Measurements from ENCODE around the gene OLA1. TPM values are rescaled to one million over a fixed set of nuclear protein-coding genes. Genes with fewer than 3 reads are reported as not detected.

OLA1 gene
- total RNA-seq, 1 donor from 2014 or later: 148 TPM

GRCh38 chr2:174224665-174225288, 23.6 kb downstream of the OLA1 start:
- DNase-seq (ENCODE audit: low read depth): no peak

DNA sequence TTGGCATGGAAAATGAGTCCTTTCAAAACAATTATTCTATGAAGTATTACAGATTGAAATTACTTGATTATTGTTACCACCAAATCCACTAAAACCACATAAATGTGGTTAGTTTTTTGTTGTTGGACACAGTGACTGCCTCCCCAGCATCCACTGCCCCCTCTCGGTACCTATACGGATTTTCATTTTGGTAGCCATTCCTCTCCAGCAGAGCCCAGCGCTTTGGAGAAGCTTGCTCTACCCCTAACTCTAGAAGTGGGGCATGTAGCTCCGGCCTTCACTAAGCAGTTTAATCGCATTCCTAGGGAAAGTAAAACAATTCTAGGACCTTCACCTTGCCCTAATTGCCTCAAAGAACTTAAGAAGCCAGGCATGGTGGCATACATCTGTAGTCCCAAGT, 24.2 kb downstream of the OLA1 start:
- DNase-seq (ENCODE audit: low read depth): no peak

DNA sequence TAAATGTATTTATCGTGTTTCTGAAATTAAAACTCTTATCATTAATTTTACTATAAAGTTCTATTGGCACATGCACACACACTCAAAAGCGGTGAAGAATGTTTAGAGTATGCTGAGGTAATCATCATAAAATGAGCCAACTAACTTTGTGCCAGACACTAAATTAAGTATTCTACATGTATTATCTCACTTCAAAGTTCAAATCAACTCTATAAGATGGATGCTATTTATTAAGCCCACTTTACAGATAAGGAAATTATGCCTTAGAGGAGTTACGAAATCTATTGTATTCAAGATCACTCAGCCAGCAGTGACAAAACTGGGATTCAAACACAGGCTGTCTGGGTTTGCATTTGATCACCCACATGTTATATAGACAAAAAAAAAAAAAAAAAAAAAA, 24.9 kb downstream of the OLA1 start:
- DNase-seq (ENCODE audit: low read depth): no peak

DNA sequence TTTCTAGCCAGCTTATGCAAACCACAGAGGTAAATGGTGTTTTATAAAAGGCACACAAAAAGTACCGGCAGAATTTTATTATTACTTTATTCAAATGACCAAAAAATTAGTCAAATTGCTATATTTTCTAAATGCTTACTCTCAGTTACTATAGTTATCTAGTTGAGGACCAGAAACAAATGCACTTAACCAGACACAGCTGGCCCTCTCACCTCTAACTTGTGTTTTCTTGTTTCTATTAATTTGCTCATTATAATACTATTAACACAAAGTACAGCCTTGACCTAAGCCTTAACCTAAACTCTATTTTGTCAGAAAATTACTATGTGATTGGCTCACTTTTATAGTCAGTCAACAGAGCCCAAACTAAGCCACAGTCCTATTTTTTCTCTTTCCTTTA, 26.2 kb downstream of the OLA1 start:
- no peak for DNase-seq (ENCODE audit: low read depth)

DNA sequence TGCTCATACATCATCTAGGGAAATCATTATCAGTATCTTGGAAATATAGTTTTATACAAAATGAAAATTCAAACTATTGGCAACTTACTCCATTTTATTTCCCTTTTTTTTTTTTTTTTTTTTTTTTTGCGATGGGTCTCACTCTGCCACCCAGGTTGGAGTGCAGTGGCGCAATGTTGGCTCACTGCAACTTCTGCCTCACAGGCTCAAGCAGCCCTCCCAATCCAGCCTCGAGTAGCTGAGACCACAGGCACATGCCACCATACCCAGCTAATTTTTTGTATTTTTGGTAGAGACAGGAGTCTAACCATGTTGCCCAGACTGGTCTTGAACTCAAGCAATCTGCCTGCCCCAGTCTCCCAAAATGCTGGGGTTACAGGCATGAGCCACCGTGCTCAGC, 29.0 kb downstream of the OLA1 start:
- no peak for DNase-seq (ENCODE audit: low read depth)

GRCh38 chr2:174218773-174219172, 29.6 kb downstream of the OLA1 start:
- no peak for DNase-seq (ENCODE audit: low read depth)

- peak; percentile 22 for DNase-seq (ENCODE audit: low read depth)
These were observed 30.5 kb downstream of the OLA1 start for GRCh38 chr2:174217869-174218268.

DNA sequence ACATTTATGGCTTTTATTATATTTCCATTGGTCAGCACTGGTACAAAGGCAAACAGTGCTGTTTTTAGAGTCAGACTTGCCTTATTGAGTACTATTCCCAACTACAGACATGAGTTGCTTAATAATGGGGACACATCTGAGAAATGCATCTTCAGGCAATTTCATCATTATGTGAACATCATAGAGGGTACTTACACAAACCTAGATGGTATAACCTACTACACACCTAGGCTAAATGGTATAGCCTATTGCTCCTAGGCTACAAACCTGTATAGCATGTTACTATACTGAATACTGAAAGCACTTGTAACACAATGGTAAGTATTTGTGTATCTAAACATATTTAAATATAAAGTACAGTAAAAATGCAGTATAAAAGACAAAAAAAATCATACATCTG, 36.4 kb downstream of the OLA1 start:
- no peak for DNase-seq (ENCODE audit: low read depth)

- no peak for DNase-seq (ENCODE audit: low read depth)
These were observed 37.5 kb downstream of the OLA1 start for GRCh38 chr2:174210862-174211261.

DNA sequence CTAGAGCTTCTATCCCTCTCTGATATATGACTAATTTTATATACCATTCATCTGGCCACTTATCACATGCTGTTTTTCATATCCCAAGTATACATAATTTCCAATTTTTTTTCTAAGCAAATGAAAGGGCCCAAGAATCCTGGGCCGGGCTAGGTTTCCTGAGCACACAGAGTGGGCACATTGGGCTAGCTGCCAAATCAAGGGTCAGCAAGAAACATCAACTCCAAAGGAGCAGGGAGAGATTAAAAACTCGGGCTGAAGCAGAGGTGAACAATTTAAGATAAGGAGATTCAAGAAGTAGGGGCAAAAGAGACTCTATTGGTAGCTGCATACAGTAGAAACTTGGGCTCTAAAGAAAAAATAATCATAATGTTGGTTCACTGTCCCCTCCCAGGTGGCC, 39.0 kb downstream of the OLA1 start:
- no peak for DNase-seq (ENCODE audit: low read depth)

GRCh38 chr2:174208026-174208425, 40.3 kb downstream of the OLA1 start:
- DNase-seq (ENCODE audit: low read depth): no peak

- no peak for DNase-seq (ENCODE audit: low read depth)
These were observed 42.8 kb downstream of the OLA1 start for GRCh38 chr2:174205562-174205961.

GRCh38 chr2:174202188-174202587, 46.1 kb downstream of the OLA1 start:
- DNase-seq (ENCODE audit: low read depth): no peak

DNA sequence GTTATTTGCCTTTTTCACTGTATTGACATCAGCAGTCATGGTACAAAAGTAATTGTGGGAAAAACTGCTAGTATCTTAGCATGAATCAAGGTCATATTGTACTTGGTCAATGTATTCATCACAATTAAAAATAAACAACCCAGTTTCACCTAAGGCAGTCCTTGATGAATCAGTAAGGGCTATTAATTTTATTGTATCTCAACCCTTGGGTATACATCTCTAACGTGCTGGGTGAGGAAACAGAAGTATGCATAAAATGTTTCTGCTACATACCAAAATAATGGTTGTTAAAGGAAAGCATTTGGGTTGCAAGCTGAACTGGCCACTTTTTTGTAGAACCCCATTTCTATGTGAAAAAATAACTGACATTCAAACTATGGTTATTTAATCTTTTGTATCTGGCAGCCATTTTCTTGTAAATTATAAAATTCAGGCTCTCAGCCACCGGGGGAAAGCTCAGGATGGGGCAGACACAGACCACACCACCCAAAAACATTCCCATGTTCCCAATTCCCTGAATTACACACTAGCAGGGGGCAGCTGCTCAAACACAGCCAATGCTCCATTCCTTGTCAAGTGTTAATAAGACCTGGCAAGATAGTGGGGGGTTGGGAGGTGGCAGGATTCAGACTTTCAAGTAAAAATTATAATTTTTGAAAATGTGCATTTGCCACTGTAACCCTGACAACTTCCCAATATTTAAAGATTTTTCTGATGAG, 49.3 kb downstream of the OLA1 start:
- peak; percentile 89 for DNase-seq (ENCODE audit: low read depth)

DNA sequence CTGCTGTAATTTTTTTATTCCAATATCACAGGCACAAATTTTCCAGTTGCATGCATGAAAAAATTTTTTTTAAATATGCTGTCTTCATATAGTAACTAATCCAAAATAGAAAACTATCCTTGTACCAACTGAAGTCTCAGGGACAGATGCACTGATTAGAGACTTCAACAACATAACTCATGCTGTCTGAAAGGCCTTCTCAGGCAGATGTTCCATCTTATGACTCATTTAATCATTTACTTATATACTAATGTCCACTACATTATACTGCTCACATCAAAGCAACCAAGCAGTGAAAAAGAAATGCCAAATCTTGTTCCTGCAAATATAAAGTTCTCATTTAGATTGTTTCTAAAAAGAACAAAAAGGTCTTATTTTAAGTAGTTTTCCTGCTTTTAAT, 53.1 kb downstream of the OLA1 start:
- DNase-seq (ENCODE audit: low read depth): peak; percentile 58

- no peak for DNase-seq (ENCODE audit: low read depth)
These were observed 54.6 kb downstream of the OLA1 start for GRCh38 chr2:174193737-174194136.

DNA sequence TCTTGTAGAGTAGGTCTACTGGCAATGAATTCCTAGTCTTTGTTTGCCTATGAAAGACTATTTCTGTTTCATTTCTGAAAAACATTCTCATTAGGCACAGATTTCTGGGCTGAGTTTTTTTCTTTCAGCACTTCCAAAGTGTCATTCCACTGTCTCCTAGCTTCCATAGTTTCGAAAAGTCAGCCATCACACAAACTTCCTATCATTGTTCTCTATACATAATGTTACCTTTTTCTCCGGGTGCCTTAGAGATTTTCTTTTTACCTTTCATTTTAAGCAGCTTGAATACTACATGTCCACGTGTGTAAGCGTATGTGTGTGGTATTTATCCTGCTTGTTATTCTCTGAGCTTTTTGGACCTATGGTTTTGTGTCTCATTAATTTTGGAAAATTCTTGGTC, 55.7 kb downstream of the OLA1 start:
- DNase-seq (ENCODE audit: low read depth): no peak

- DNase-seq (ENCODE audit: low read depth): no peak
These were observed 56.8 kb downstream of the OLA1 start for GRCh38 chr2:174191342-174192074.

- no peak for DNase-seq (ENCODE audit: low read depth)
These were observed 63.4 kb downstream of the OLA1 start for GRCh38 chr2:174184915-174185314.

DNA sequence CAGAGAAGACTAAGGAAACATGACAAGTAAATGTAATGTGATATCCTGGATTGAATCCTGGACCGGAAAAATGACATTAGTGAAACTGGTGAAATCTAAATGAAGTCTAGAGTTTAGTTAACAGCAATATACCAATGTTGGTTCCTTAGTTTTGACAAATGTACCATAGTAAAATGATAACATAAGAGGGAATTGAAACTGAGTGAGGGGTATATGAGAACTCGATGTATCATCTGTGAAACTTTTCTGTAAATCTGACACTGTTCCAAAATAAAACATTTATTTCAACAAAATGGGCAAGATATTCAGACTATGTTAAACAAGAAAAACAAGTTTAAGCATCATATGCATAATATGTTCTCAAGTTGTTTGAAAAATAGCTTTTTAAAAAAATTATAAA, 63.8 kb downstream of the OLA1 start:
- DNase-seq (ENCODE audit: low read depth): no peak

- no peak for DNase-seq (ENCODE audit: low read depth)
These were observed 65.3 kb downstream of the OLA1 start for GRCh38 chr2:174183076-174183475.

- no peak for DNase-seq (ENCODE audit: low read depth)
These were observed 67.0 kb downstream of the OLA1 start for GRCh38 chr2:174181368-174181767.

GRCh38 chr2:174180726-174181236, 67.6 kb downstream of the OLA1 start:
- peak; percentile 15 for DNase-seq (ENCODE audit: low read depth)

All from renal cortical epithelial cell (primary cell).